Measurements from ENCODE around the gene DMD. TPM values are rescaled to one million over a fixed set of nuclear protein-coding genes. Genes with fewer than 3 reads are reported as not detected.
"Not testable (repeated sequence)": the region's sequence is repeated elsewhere in the genome, so short reads cannot be mapped to it uniquely, and the experiment has no call there.

DMD gene
- 3.9 and 4.4 TPM in 2 replicates for total RNA-seq (2014; rRNA removed; shearing (Covaris generic))
- polyA plus RNA-seq (2014; cell fraction: nucleus; rRNA removed): 4.5 and 8.2 TPM in 2 replicates

DNA sequence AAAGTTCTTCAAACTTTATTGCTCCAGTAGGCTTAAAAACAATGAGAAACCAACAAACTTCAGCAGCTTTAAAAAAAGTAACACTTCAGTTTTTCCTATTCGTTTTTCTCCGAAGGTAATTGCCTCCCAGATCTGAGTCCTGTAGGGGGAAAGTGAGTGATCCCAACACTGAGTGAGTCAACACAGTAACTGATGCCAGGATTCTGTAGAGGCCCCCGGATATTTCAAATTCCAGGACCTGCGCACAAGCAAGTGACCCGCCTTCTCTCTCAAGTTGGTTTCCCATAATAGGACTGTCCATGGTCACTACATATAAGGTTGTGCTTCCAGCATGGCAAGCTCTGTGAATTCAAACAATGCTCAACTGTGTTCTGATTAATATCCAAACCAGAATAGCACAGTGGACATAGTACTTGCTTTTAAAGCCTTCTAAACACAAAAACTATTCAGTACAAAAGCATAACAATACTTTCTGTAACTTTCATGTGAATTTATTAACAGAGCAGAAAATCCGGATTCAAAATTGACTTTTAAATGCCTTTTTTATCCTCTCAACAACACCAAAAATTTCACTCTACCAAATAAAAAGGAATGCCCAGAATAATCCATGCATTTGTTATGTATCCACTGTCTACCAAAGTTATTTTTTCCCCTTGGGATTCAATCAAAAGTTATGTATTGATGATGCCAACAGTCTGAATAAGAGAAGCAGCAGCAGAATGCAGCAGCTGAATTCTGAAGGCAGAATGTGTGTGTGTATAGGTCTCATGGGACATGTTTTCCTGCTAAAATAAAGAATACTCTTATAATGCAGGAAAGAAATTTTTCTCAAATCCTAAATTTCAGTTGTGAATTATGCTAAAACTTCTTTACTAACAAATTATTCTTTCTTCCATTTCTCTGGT, at the start of gene DMD:
Gene DMD (minus strand): TSS at position 194 of the 905 bp plus-strand sequence. CDS start 237 bp downstream, outside the sequence.
- peak; percentile 67 for DNase-seq (ENCODE audit: extremely low read depth, low read depth)

DNA sequence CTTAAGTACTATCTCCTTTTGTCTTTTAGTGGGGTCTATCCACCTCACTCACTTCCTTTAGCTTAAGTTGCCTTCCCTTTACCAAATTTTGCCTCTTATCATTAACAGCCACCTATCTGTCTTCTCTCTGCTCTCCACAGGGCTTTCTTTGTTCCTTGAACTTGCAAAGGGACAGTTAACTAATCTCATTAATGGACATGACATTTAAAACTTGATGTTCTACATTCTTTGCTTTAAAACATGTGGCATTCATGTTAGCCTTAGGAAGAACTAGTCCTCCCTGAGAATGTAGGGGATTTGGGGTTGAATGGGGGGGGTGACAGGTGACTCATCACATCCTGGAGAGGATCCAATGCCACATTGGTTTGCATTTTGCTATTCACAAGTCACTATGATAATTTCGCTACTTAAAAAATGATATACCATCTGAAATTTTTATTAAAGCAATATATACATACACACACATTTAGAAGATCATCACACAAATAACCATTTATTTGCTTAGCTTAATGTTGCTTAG, 41.0 kb upstream of the DMD start:
- DNase-seq (ENCODE audit: extremely low read depth, low read depth): no peak

DNA sequence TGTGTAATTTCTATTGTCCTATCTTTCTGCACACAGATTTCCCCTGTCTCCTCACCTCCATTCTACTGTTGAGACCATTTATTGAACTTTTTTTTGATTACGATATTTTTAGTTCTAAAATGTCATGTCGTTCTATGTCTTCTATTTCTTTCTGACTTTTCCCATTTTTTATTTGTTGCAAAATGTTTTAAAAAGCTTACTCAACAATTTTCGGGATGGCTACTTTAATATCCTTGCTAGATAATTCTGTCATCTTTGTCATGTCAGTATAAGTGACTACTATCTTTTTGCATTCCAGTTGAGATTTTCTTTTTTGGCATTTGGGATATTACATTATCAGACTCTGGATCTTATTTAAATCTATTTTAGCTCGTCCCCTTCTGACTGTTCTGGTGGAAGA, 7.5 kb upstream of the DMD start:
- DNase-seq (ENCODE audit: extremely low read depth, low read depth): no peak

DNA sequence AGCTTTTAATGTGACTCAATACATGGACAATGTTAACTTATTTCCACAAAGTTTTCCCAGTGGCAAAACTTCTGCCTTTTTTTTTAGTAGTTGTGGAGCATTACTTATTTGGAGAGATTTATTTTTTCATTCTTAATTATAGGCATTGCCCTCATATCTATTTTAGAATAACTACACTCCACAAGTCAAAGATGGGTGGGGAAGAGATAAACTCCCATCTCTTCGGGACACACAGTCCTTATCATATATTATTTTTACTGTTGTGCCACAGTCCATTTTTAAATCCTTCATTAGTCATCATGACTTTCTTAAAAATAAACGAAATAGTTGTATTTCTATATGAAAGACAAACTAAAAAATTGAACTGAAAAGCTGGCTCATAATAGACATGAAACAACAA, 1.2 kb downstream of the DMD start:
- no peak for DNase-seq (ENCODE audit: extremely low read depth, low read depth)

DNA sequence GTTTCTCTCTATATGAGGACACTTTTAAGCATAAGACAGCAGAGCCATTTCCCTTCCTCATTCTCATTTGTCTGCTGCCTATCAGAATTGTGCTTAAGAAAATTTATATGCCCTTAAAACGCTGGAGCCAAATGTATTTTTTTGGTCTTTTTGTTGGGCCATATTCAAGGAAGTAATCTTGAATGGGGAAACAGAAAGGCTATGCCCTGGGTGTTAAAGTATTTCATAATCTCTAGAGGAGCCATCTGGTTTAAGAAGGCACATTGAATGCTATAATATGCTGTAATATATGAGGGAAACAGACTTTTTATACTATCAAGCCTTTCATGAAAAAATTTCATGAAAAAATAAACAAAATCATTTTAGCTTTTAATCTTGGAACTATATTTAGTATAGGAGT, 4.3 kb downstream of the DMD start:
- DNase-seq (ENCODE audit: extremely low read depth, low read depth): no peak

DNA sequence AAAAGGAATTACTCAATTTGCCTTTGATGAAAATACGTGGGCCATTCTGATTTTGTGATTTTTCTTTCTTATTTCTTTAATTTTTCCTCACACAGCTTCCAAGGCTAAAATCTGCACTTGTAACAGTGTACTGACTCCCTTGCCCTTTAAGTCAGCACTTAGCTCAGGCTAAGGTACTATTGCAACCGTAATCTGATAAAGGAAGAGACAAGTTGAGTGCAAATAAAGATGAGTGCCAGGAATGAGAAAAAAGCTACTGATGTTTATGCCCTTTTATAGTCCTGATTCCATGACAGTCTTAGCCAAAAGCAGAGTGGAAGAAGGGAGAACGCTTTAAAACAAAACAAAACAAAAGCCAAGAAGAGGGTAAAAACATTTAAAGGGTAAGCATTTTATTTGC, 6.0 kb downstream of the DMD start:
- no peak for DNase-seq (ENCODE audit: extremely low read depth, low read depth)

DNA sequence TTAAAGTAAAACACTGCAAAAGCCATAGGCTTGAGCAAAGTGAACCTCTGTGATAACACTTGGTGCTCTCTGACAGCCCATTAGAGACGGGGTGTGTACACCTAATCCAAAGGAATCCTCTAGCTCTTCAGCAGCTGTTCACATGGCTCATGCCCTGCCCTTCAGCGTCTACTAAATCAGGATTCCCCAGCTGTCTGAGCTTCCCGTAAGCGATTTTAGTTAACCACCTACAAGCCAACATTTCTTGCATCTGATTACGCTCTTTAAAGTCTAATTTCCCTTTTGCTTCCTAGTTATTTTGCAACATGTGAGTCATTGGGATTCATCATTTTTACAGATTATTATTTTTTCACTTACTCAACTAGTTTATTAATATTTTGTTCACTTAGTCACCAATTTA, 6.5 kb downstream of the DMD start:
- no peak for DNase-seq (ENCODE audit: extremely low read depth, low read depth)

DNA sequence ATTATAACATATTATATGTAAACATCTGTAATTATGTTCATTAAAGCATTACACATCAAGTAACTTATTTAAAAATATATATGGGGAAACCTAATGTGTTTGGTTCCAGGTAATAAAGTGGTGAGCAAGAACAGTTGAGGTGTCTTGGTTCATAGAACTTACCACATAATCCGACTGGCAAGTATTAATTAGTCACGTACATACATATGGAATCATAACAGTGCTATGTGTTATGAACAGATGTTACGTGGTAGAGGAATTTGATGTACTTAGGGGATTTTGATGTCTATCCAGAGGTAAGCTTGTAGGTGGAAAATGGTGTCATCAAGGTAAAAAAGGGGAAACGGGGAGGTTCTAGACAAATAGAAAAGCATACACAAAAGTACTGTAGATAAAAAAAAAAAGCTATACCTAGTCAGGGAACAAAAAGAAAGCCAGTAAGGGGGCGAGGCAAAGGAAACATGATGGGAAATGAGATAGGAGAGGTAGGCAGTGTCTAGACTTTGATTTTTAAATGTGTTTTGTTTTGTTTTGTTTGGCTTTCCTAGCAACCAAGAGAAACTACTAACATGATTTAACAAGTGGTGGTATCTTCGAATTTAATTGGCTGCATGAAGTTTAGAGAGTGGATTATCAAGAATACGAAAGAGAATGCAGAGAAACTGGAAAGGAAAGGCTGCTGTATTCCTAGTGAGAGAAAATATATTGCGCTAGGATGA, 12.6 kb downstream of the DMD start:
- DNase-seq (ENCODE audit: extremely low read depth, low read depth): no peak

DNA sequence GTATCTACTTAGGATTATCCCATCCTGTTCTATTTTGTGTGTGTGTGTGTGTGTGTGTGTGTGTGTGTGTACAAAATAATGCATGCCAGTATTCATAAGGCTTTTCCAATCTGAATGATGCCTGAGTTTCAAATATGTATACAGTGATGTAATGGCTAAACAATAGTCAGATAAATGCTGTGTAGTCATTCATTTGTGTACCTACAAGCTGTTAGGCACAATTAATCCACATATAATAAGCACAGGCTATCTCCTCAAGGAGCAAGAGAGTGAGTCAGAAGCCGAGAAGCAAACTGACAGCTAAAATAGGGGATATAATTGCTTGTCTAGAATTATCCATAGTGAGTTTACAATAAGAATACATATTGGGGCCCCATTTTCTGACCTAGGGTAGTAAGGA, 15.7 kb downstream of the DMD start:
- DNase-seq (ENCODE audit: extremely low read depth, low read depth): no peak

DNA sequence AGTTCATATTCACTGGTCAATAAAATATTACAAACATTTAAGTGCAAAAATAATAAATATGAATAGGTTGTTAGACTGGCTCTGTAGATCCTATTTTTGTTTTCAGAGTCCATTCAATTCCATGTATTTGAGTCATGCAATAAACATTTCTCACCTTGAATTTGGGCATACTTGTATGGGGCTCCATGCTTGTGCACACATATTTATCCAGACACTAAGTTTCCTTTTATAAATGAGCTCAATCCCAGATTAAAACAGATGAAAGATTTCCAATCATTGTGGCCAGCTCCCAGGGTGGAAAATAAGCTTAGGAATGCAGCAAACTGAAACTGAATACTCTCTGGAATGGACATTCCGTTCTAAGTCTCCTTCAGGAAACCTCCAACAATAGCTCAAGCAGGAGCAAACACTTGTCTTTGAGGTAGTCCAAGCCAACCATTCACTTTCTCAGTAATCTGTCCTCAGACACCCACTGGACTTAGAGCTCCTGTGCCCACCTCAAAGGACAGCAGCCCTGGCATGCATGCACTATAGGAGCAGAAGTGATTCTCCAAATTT, 16.4 kb downstream of the DMD start:
- DNase-seq (ENCODE audit: extremely low read depth, low read depth): no peak

DNA sequence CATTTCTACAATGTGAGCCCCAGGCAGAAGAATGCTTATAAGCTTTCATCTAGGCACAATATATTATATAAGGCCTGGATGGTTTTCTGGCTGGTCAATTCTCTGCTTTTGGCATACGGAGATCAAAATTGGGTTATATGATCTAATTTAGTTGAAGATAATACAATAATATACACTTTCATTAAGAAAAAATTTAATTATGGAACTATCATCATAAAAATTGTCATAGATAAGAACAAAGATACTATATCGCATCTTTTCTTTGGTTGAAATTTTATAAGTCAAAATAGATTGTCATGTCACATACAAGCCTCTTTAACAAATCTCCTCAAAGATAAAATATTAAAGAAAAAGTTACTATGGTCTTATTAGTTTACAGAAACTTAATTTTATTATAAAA, 17.1 kb downstream of the DMD start:
- no peak for DNase-seq (ENCODE audit: extremely low read depth, low read depth)

DNA sequence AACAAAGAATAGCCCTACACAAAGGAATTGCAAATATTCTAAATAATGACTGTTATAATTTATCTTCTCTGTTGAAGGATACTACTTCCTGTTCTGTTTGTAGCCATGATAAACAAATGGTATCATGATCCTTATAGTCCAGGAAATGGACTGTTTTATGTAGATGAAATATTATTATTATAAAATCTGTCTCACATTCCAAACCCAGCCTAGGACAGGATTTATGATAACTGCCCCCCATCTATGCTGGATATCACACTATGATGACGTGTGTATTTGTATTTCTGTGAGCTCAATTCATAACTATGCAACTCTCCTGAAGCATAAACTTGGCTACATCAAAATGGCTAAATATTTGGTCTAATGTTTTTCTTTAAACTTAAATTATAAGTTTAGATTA, 21.3 kb downstream of the DMD start:
- no peak for DNase-seq (ENCODE audit: extremely low read depth, low read depth)

DNA sequence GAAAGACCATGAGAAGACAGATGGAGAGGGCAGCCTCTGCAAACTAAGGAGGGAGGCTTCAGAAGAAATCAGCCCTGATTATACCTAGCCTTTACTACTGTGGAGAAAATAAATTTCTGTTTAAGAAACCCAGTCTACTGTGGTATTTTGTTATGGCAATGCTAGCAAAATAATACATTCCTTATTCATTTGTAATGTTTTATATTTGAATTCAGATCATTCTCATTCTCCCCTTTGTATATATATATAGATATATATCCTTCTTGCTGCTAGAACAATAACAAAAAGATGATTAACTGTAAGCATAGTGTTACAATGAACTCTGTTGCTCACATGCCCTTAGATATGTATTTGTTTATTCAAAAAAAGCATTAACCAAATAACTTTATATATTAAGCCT, 22.5 kb downstream of the DMD start:
- no peak for DNase-seq (ENCODE audit: extremely low read depth, low read depth)

DNA sequence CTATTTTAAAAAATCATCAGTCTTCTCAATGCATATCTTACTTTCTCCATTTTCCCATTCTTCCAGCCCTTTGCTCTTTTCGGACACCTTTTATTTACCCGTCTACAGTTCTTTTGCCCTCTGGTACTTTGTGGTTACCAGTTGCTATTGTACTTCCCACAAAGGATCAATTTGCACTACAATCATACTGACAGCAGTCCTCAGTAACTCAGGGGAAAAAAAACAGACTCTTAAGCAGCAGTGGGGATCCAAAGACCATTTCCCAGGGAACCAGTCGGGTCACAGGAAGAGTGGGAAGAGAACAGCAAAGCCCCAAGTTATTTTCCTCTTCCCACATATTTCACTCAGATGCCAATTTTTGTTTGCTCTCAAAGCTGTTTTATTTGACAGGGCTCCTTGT, 23.1 kb downstream of the DMD start:
- no peak for DNase-seq (ENCODE audit: extremely low read depth, low read depth)

DNA sequence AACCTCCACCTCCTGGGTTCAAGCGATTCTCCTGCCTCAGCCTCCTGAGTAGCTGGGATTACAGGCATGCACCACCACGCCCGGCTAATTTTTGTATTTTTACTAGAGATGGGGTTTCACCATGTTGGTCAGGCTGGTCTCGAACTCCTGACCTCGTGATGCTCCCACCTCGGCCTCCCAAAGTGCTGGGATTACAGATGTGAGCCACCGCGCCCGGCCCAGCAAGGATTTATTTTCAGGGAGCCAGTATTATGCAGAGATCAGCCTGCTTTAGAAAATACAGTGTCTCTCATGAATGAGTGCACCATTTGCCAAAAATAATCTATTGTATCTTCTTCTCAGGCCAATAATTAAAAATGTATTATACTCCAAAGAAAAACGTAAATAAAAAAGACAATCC, 26.5 kb downstream of the DMD start:
- not testable (repeated sequence) for DNase-seq (ENCODE audit: extremely low read depth, low read depth)

DNA sequence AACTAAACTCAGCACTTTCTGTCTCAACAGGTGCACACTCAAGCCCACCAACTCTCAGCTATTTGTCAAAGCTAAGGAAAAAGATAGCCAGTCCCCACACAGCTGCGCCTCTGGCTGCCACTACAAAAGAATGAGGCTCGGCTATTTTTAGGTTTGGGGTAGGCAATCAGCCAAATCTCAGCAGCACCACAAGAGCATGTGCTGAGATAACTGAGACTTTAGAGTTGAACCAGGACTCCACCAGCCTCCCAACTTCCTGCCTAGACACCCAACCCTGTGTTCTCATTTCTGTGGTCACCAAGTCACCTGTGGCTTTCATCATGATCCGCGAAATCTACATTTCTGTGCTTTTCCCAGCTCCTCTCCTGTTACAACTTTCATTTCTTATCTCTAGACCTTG, 28.0 kb downstream of the DMD start:
- no peak for DNase-seq (ENCODE audit: extremely low read depth, low read depth)

DNA sequence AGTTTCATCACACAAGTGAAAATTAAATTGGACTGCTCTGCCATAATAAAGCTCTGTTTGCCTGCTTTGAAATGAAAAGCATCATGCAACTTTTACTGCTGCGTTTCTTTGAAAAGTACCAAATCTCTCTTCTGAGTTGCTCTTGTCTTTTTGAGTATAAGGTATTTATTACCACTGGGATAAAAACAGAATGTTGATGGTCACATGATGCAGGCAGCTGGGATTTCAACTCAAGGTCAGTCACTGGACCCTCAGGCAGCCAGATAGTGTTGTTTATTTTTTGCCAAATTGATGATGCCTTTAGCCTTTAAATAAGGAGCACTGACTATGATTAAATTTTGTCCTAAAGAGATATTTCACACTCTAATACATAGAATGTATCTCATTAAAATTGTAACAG, 32.7 kb downstream of the DMD start:
- DNase-seq (ENCODE audit: extremely low read depth, low read depth): no peak

DNA sequence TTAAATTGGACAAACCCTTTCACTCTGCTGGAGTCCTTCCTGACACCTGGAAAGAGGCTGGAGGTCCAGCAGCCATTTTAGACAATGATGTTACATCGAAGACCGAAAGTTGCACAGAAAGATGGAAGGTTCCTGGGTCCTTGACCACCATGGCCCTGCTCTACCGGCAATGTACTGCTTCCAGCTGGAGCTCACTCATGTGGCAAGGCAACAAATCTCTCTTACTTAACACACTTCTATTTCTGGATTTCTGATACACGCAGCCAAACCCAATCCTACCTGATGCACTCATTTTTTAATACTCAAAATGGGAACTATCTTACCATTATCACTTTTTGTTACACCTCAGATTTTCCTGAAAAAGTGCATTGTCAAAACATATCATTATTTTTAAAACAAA, 33.1 kb downstream of the DMD start:
- DNase-seq (ENCODE audit: extremely low read depth, low read depth): no peak

DNA sequence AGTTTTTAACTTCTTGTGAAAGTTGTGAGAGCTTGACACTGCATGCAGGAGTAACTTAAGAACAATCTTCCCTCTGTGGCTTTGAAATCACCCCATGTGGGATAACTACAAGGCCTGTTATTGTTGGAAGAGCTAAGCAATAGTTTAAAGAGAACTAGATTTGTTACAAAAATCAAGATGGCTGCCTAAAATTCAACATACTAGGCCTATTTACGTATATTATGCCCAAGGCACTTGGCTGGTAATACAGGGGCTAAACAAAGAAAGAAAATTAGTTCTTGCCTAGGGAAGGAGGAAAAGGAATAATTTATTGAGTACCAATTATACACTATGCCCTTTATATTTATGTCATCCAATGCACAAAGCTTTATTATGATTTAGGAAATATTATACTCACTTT, 36.1 kb downstream of the DMD start:
- no peak for DNase-seq (ENCODE audit: extremely low read depth, low read depth)

DNA sequence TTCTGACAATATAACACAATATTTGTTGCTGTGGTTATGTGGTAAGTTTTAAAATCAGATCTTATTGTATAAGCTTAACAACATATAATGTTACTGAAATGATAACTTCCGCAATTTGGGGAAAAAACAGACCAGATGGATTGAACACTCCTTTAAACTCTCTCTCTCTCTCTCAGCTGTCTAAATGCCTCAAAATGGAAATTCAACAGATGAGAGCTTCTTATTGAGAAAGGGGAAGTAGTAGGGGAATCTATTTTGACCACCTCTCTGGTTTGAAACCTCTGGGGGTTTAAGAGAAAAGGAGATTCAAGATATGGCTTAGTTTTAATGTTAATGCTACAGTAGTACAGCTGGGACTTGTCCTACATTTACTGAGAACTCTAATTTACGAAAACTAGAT, 40.3 kb downstream of the DMD start:
- no peak for DNase-seq (ENCODE audit: extremely low read depth, low read depth)

DNA sequence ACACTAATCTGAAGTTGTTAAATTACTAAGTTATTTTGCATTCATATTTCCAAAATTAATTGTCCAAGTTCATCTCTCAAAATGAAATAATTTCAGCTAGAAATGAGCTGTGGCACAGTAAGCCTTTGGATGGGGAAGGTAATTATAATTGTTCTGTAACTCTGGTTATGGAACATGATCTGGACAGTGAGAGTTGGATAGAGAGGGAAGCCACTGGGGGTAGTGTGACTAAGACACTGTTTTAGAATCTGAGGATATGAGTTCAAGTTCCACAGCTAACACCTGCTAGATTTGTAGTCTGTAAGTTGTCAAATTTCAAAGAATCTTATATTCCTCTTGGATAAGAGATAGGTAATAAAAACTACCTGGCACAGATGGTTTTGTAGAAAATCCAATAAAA, 49.5 kb downstream of the DMD start:
- DNase-seq (ENCODE audit: extremely low read depth, low read depth): no peak
